DOHH2 (cell line): ENCODE measurements around the gene TENT4A.

Experiments
- CTCF ChIP-seq: fragments of 200-600 bp; sonication (generic); IDR thresholded peaks from one replicate; pipeline ENCODE4 v1.5.1; 2014; ENCODE audit warnings: antibody characterized with exemption, mild to moderate bottlenecking, low read depth, low read length; ENCODE audit not compliant: poor library complexity, severe bottlenecking
- EZH2phosphoT487 ChIP-seq: fragments of 200-600 bp; sonication (generic); IDR thresholded peaks from 2 replicates; pipeline ENCODE4 v1.6.1; 2017; ENCODE audit warnings: borderline replicate concordance, mild to moderate bottlenecking, antibody characterized with exemption, low read length, moderate library complexity, mixed read lengths

GRCh38 chr5:6749026-6749716 is 35.9 kb downstream of the TENT4A start:
- TF ChIP-seq CTCF (no peak), EZH2phosphoT487 (no peak)
